GM12878 (cell line): ENCODE results near the gene GUCA2A. TPM values are rescaled to one million over a fixed set of nuclear protein-coding genes. Genes with fewer than 3 reads are reported as not detected.

Experiments
- ATAC-seq: fragments of 200-7000 bp; cut with Tn5 transposase; 3 replicates; pipeline ENCODE4 v1.9.1; 2020; ENCODE audit warnings: mild to moderate bottlenecking, moderate library complexity
- BruUV-seq: library from RNA; stranded (reverse); fragments of 400-500 nt; replicated peaks from 2 replicates; lab custom pipeline; 2021; lab: Mats Ljungman, UMichigan
- CTCF ChIA-PET: fragments of 300-600 bp; sonication (Branson Sonifier 250); formaldehyde crosslinking; extraction: SDS; loops from one replicate; lab custom pipeline; 2021; ENCODE audit warnings: inconsistent platforms; lab: Yijun Ruan, JAX
- POLR2A ChIA-PET: fragments of 350-600 bp; formaldehyde crosslinking; extraction: SDS; loops from one replicate; lab custom pipeline; 2021; ENCODE audit warnings: inconsistent platforms; lab: Charles Lee
- RAD21 ChIA-PET: fragments of 300-600 bp; sonication (Branson Sonifier 250); formaldehyde crosslinking; loops from one replicate; lab custom pipeline; 2023; ENCODE audit warnings: antibody characterized with exemption; ENCODE audit not compliant: unreplicated experiment; lab: Charles Lee
- SMC1A ChIA-PET: fragments of 300-600 bp; sonication (Branson Sonifier 250); formaldehyde crosslinking; loops from one replicate; lab custom pipeline; 2023; ENCODE audit not compliant: unreplicated experiment, uncharacterized antibody; lab: Charles Lee
- DNase-seq: peaks from one replicate; pipeline ENCODE4 v3.0.0-alpha.2; 2011; ENCODE audit warnings: low read depth, low spot score
- FAIRE-seq: peaks from 3 replicates; lab custom pipeline; 2011; peaks lifted over from hg19 to GRCh38; lab: Jason Lieb, UNC
- H2AFZ ChIP-seq: 2 replicates; pipeline ENCODE4 v1.6.0; 2011; ENCODE audit warnings: low read depth, low read length, control low read depth; ENCODE audit not compliant: control insufficient read depth
- H3K27ac ChIP-seq: 2 replicates; pipeline ENCODE4 v1.5.1; 2011; ENCODE audit warnings: control low read depth; ENCODE audit not compliant: control insufficient read depth, insufficient read depth
- H3K27me3 ChIP-seq, 2 experiments: replicated peaks in 1 of 2; 2 replicates each; pipeline versions ENCODE4 v1.6.0 to v1.6.1; 2011; ENCODE audit warnings: low read length in 1 of 2; ENCODE audit not compliant: control insufficient read depth in 2 of 2, insufficient read depth in 2 of 2
- H3K36me3 ChIP-seq, 2 experiments: 2 replicates each; pipeline ENCODE4 v1.5.1; 2011; ENCODE audit warnings: low read length in 1 of 2; ENCODE audit not compliant: control insufficient read depth in 2 of 2, insufficient read depth in 2 of 2
- H3K4me1 ChIP-seq: 2 replicates; pipeline ENCODE4 v1.6.1; 2011; ENCODE audit warnings: mild to moderate bottlenecking, low read length, moderate library complexity, mixed read lengths; ENCODE audit not compliant: control insufficient read depth, insufficient read depth
- H3K4me2 ChIP-seq: 2 replicates; pipeline ENCODE4 v1.6.0; 2011; ENCODE audit warnings: control low read depth; ENCODE audit not compliant: control insufficient read depth, insufficient read depth
- H3K4me3 ChIP-seq: fragments of 200-600 bp; sonication (generic); 2 replicates; pipeline ENCODE4 v1.5.1; 2016
- H3K79me2 ChIP-seq: 2 replicates; pipeline ENCODE4 v1.6.0; 2011; ENCODE audit warnings: low read length; ENCODE audit not compliant: control insufficient read depth, insufficient read depth
- H3K9ac ChIP-seq: 2 replicates; pipeline ENCODE4 v1.8.0; 2011; ENCODE audit warnings: low read length, control low read depth, mixed read lengths; ENCODE audit not compliant: control insufficient read depth, insufficient read depth
- H3K9me3 ChIP-seq: replicated peaks from 3 replicates; pipeline ENCODE4 v1.5.1; 2011; ENCODE audit warnings: mild to moderate bottlenecking, low read length; ENCODE audit not compliant: control insufficient read depth, insufficient read depth
- H4K20me1 ChIP-seq: 2 replicates; pipeline ENCODE4 v1.6.0; 2011; ENCODE audit not compliant: control insufficient read depth, insufficient read depth
- BMI1 ChIP-seq: fragments of 450-650 bp; IDR thresholded peaks from 2 replicates; pipeline ENCODE4 v1.6.1; 2016; ENCODE audit warnings: mild to moderate bottlenecking, moderate library complexity, borderline replicate concordance
- CHD1 ChIP-seq: IDR thresholded peaks from 2 replicates; pipeline ENCODE4 v1.6.1; 2012; ENCODE audit warnings: low read depth, low read length, improper control_type of control experiment
- ETV6 ChIP-seq, 2 experiments: fragments of 450-650 bp in 1 of 2; IDR thresholded peaks in 1 of 2; conservative IDR thresholded peaks in 1 of 2; 2 replicates each; pipeline ENCODE4 v1.6.1; 2014; ENCODE audit warnings: antibody characterized with exemption in 1 of 2, borderline replicate concordance in 1 of 2, low read depth in 1 of 2, mild to moderate bottlenecking in 1 of 2, moderate library complexity in 1 of 2
- IKZF1 ChIP-seq: fragments of 450-650 bp; conservative IDR thresholded peaks from 2 replicates; pipeline ENCODE4 v1.6.1; 2017; ENCODE audit warnings: antibody characterized with exemption, mild to moderate bottlenecking
- MLLT1 ChIP-seq: fragments of 450-650 bp; IDR thresholded peaks from 2 replicates; pipeline ENCODE4 v1.6.1; 2016; ENCODE audit warnings: mild to moderate bottlenecking
- NR2F1 ChIP-seq: fragments of 450-650 bp; conservative IDR thresholded peaks from 2 replicates; pipeline ENCODE4 v1.6.1; 2017; ENCODE audit warnings: mild to moderate bottlenecking
- NRF1 ChIP-seq: conservative IDR thresholded peaks from 2 replicates; pipeline ENCODE4 v1.6.1; 2011; ENCODE audit warnings: mild to moderate bottlenecking, low read depth, low read length, improper control_type of control experiment
- RUNX3 ChIP-seq: IDR thresholded peaks from 2 replicates; pipeline ENCODE4 v1.6.1; 2012; ENCODE audit warnings: low read length, inconsistent platforms
- SPI1 ChIP-seq: IDR thresholded peaks from 2 replicates; pipeline ENCODE4 v1.6.1; 2011; ENCODE audit warnings: low read depth, mild to moderate bottlenecking, low read length, moderate library complexity, borderline replicate concordance; ENCODE audit not compliant: insufficient read depth
- WGBS: methylation state at CpG from one replicate; pipeline ENCODE4 v1.1.6; 2016; ENCODE audit warnings: low lambda C conversion rate; ENCODE audit not compliant: insufficient replicate concordance, insufficient coverage; ENCODE audit errors: missing lambda C conversion rate; 5-methylcytosine and 5-hydroxymethylcytosine counted together
- in situ Hi-C: fragments of 300-500 bp; cut with MboI; formaldehyde crosslinking; loops from 9 replicates; pipeline ENCODE4 v1.14.3; 2018; ENCODE audit warnings: mixed read lengths
- intact Hi-C: fragments of 100-400 bp; cut with micrococcal nuclease; formaldehyde crosslinking; loops from one replicate; pipeline ENCODE4 v1.14.2; 2022; ENCODE audit not compliant: unreplicated experiment
- polyA plus RNA-seq, 11 experiments: library from polyadenylated mRNA; depleted of rRNA in 4 of 11; unstranded in 6 of 11; stranded (reverse) in 5 of 11; fragments of >200 nt; fragmentation: Nextera tagmentation in 4 of 11; fragmentation: Illumina TruSeq in 1 of 11; extraction: Ambion mirVana in 4 of 11; extraction: Trizol in 1 of 11; gene quantifications; 1 replicate in 1 of 11; 2 replicates in 10 of 11; pipeline versions ENCODE4 v1.2.1 to v1.2.3, GENCODE V29; 2011 to 2016; ENCODE audit warnings: inconsistent platforms in 2 of 11, missing spikeins in 2 of 11, low read depth in 1 of 11
- total RNA-seq, 4 experiments: library from RNA; depleted of rRNA in 3 of 4; stranded (reverse); fragments of >200 nt in 3 of 4; fragmentation: Illumina TruSeq in 1 of 4; extraction: Trizol in 1 of 4; gene quantifications; 2 replicates each; pipeline versions ENCODE4 v1.2.1 to v1.2.3, GENCODE V29; 2013 to 2021
- TF ChIP-seq, protein P1 (sequence below): IDR thresholded peaks from 2 replicates; pipeline ENCODE4 v1.6.1; 2012; ENCODE audit warnings: low read depth, low read length, improper control_type of control experiment

The GUCA2A gene
- total and polyA plus RNA-seq, 10 of the 15 experiments (the other 5 are each of a cell fraction or from before 2014, with no cell fraction given), result not detected

- no peak overlapping the region for H3K9ac ChIP-seq
- H3K9me3 ChIP-seq, result no peaks in the 10 kb centered on the region
- CTCF ChIA-PET, result interaction anchor here (0.9 kb wide), 1 partner anchor 10 kb away, joined by 4 read pairs; no protein-coding TSS in a partner anchor
- in situ Hi-C loops (no loop called here), intact Hi-C loops (no loop called here)
- H3K27ac ChIP-seq, result no peak overlapping the region
- no peak overlapping the region for H2AFZ ChIP-seq
- no peaks in the 10 kb centered on the region for H3K4me1 ChIP-seq
- H3K36me3 ChIP-seq, result no peaks in the 10 kb centered on the region
- SMC1A ChIA-PET, result no interaction called here
- H3K79me2 ChIP-seq, result no peaks in the 10 kb centered on the region
- H3K4me3 ChIP-seq, result no peak overlapping the region
- no peak for DNase-seq
- no peaks in the 10 kb centered on the region for H4K20me1 ChIP-seq
- WGBS, result 14% methylated on average over 1 of the region's 1 CpG
- POLR2A ChIA-PET, result no interaction called here
- peak; percentile 57 for ATAC-seq
- no peaks in the 10 kb centered on the region for H3K27me3 ChIP-seq
- no TSS peak for BruUV-seq
- RAD21 ChIA-PET, result no interaction called here
- no peak overlapping the region for H3K4me2 ChIP-seq
- no peak for FAIRE-seq
- no peak for TF ChIP-seq CHD1
- TF ChIP-seq IKZF1, result peak; percentile 49
- peak; percentile 90 for TF ChIP-seq SPI1
- TF ChIP-seq NR2F1, result peak; percentile 64
- no peak for TF ChIP-seq MLLT1
- no peak for TF ChIP-seq NRF1
- TF ChIP-seq ETV6 (conservative IDR thresholded peaks at IDR 0.05 in 1 of 2, IDR thresholded peaks at IDR 0.05 in 1 of 2; ENCODE audit: borderline replicate concordance in 1 of 2, low read depth in 1 of 2), result no peak
- no peak for TF ChIP-seq BMI1
- TF ChIP-seq RUNX3, result no peak
- TF ChIP-seq, protein P1, sequence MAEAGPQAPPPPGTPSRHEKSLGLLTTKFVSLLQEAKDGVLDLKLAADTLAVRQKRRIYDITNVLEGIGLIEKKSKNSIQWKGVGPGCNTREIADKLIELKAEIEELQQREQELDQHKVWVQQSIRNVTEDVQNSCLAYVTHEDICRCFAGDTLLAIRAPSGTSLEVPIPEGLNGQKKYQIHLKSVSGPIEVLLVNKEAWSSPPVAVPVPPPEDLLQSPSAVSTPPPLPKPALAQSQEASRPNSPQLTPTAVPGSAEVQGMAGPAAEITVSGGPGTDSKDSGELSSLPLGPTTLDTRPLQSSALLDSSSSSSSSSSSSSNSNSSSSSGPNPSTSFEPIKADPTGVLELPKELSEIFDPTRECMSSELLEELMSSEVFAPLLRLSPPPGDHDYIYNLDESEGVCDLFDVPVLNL, result no peak
Observed at GRCh38 chr1:42168391-42168670, 3.8 kb upstream of the GUCA2A start.
